ENCODE data around the gene SEM1.
A peak's percentile ranks its signal among the peaks of the same experiment; 100 is the strongest.
"Not testable (repeated sequence)": the region's sequence is repeated elsewhere in the genome, so short reads cannot be mapped to it uniquely, and the experiment has no call there.

SEM1 gene

DNA sequence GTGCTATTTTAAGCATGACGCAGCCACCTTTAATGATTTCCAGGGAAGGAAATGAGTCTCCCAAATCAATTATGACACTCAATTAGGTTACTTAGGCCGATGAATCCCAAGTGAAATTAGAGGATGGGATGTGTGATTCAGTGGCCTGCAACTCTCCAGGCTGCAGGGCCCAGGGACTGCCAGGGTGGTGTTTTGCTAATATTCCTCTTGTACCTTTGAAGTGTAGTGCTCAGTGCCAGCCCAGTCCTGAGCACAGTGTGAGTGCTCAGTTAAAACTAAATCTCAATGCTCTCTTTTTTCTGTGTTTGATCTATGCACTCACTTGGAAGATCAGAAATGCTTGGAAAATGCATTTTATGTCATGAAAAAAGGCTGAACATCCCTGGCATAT lies 51.6 kb downstream of the SEM1 start:
- DNase-seq, result no peak

- no peak for DNase-seq
Observed at GRCh38 chr7:96657347-96658021, 52.2 kb downstream of the SEM1 start.

- no peak for DNase-seq
Observed at GRCh38 chr7:96655956-96656355, 53.7 kb downstream of the SEM1 start.

DNA sequence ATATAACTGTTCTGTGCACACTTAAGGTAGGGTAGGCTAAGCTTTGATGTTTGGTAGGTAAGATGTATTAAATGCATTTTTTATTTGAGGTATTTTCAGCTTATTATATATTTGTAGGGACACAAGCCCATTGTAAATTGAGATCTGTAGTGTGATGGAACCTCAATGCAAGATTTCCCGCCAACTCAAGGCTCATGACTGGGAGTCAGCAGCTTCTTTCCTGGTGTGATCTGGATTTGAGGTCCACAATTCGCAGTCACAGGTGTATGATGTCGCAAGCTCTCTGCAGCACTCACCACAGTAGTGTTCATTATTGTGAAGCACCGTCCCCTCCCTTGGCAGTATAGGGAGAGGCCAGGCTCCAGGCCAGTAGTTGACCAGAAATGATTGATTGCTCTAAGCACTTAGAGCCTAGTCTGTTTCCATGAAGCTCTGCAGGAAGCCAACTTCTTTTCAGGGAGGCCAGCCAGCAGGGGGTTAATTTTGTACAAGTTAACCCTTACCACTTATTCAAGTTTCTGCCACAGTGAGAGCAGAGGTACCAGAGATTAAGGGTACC lies 54.9 kb downstream of the SEM1 start:
- DNase-seq, result no peak

DNA sequence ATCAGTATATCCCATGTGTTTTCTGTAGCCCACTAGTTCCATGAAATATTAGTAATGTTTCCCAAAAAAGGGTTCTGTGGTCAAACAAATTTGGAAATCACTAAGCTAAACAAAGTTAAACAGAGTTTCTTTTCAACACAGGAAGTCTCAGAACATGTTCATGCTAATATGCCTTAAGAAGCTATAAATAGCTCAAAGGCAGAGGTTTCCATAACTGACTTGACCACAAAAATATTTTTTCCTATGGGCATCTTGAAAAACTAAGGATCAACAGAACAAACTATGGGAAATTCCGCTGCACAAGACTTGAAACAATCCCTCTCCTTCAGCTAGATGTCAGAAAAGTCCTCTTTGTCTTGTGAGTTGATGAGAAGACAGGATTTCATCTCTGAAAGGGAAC lies 59.7 kb downstream of the SEM1 start:
- DNase-seq, result peak; percentile 9

- no peak for DNase-seq
Observed at GRCh38 chr7:96648784-96649183, 60.9 kb downstream of the SEM1 start.

- DNase-seq, result no peak
Observed at GRCh38 chr7:96647733-96648132, 61.9 kb downstream of the SEM1 start.

DNA sequence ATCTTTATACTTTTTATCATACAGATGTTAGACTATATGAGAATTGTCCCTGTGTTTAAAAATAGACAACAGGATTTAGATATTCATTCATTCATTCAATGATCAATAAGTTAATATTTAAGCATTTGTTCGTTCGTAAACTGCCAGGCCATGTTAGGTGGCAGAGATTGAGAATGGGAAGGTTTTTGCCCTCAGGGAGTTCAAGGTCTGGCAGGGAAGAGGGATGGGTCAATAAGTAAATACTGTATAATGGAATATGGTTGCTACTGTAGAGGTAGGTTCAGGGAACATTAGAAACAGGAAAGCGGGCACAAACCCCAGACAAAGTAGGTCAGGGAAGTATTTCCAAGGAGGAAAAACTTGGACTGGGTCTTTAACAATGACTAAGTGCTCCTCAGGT lies 64.6 kb downstream of the SEM1 start:
- no peak for DNase-seq

- DNase-seq, result not testable (repeated sequence)
Observed at GRCh38 chr7:96643436-96643835, 66.2 kb downstream of the SEM1 start.

DNA sequence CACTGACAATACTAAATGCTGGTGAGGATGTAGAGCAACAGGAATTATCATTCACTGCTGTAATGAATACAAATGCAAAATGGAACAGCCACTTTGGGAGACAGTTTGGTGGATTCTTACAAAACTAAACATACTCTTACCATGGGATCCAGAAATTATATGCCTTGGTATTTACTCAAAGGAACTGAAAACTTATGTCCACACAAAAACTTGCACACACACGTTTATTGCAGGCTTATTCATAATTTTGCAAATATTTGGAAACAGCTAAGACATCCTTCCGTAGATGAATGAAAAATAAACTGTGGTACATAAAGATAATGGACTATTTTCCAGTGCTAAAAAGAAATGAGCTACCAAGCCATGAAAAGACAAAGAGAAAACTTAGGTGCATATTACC lies 69.6 kb downstream of the SEM1 start:
- no peak for DNase-seq

All from HCEC 1CT (cell line).